Type B pancreatic cell (in vitro differentiated cells): Measurements from ENCODE around the gene OTOP2. TPM values are rescaled to one million over a fixed set of nuclear protein-coding genes. Genes with fewer than 3 reads are reported as not detected.
"Not testable (repeated sequence)": the region's sequence is repeated elsewhere in the genome, so short reads cannot be mapped to it uniquely, and the experiment has no call there.

Source experiments
- DNase-seq: peaks from one replicate; pipeline ENCODE4 v3.0.0; 2021; ENCODE audit warnings: mixed read lengths; ENCODE audit not compliant: unreplicated experiment; ENCODE audit errors: extremely low spot score
- H3K27ac Mint-ChIP-seq: 2 replicates; pipeline ENCODE4 v1.8.0; 2021; ENCODE audit warnings: mild to moderate bottlenecking, mixed read lengths
- H3K27me3 Mint-ChIP-seq: 2 replicates; pipeline ENCODE4 v1.8.0; 2021; ENCODE audit warnings: mixed read lengths
- H3K36me3 Mint-ChIP-seq: 2 replicates; pipeline ENCODE4 v1.8.0; 2021; ENCODE audit warnings: mixed read lengths
- H3K4me1 Mint-ChIP-seq: one replicate; pipeline ENCODE4 v1.8.0; 2021; ENCODE audit warnings: mixed read lengths; ENCODE audit not compliant: unreplicated experiment
- H3K4me3 Mint-ChIP-seq: 2 replicates; pipeline ENCODE4 v1.8.0; 2021; ENCODE audit warnings: mild to moderate bottlenecking, mixed read lengths
- H3K9me3 Mint-ChIP-seq: 2 replicates; pipeline ENCODE4 v1.8.0; 2021; ENCODE audit warnings: mixed read lengths
- CTCF ChIP-seq: fragments of 200-600 bp; sonication (generic); conservative IDR thresholded peaks from 2 replicates; pipeline ENCODE4 v1.5.0; 2021; ENCODE audit warnings: antibody characterized with exemption, mild to moderate bottlenecking
- total RNA-seq: library from RNA; stranded (reverse); gene quantifications from 2 replicates; pipeline ENCODE4 v1.2.1, GENCODE V29; 2021; ENCODE audit warnings: low replicate concordance

Gene OTOP2
- total RNA-seq, 1 donor from 2014 or later: not detected

GRCh38 chr17:74903671-74904070, 20.4 kb upstream of the OTOP2 start:
- Mint-ChIP-seq H3K27ac (no peak overlapping the region), H3K36me3 (no peaks in the 10 kb centered on the region), H3K4me1 (no peaks in the 10 kb centered on the region), H3K4me3 (no peak overlapping the region), H3K27me3 (peaks cover 43% of the 10 kb centered on the region), H3K9me3 (no peaks in the 10 kb centered on the region)
- no peak for TF ChIP-seq CTCF
- no peak for DNase-seq

GRCh38 chr17:74904687-74905409, 19.2 kb upstream of the OTOP2 start:
- H3K27ac Mint-ChIP-seq: no peak overlapping the region
- H3K36me3 Mint-ChIP-seq: no peaks in the 10 kb centered on the region
- no peak for DNase-seq
- no peak for TF ChIP-seq CTCF
- peaks cover 47% of the 10 kb centered on the region for H3K27me3 Mint-ChIP-seq
- H3K4me1 Mint-ChIP-seq: no peaks in the 10 kb centered on the region
- no peak overlapping the region for H3K4me3 Mint-ChIP-seq
- H3K9me3 Mint-ChIP-seq: no peaks in the 10 kb centered on the region

GRCh38 chr17:74906214-74906793, 17.8 kb upstream of the OTOP2 start:
- peaks cover 49% of the 10 kb centered on the region for H3K27me3 Mint-ChIP-seq
- H3K36me3 Mint-ChIP-seq, H3K9me3 Mint-ChIP-seq, H3K27ac Mint-ChIP-seq, DNase-seq, H3K4me3 Mint-ChIP-seq, H3K4me1 Mint-ChIP-seq: not testable (repeated sequence)

- no peaks in the 10 kb centered on the region for H3K36me3 Mint-ChIP-seq
- H3K9me3 Mint-ChIP-seq: no peaks in the 10 kb centered on the region
- H3K27ac Mint-ChIP-seq: no peak overlapping the region
- no peak overlapping the region for H3K4me3 Mint-ChIP-seq
- TF ChIP-seq CTCF: no peak
- H3K4me1 Mint-ChIP-seq: no peaks in the 10 kb centered on the region
- peaks cover 43% of the 10 kb centered on the region for H3K27me3 Mint-ChIP-seq
- DNase-seq: no peak
Measured at GRCh38 chr17:74907012-74907411, 17.1 kb upstream of the OTOP2 start.

GRCh38 chr17:74909097-74909496, 15.0 kb upstream of the OTOP2 start:
- not testable (repeated sequence) for H3K36me3 Mint-ChIP-seq, DNase-seq, H3K9me3 Mint-ChIP-seq, H3K4me3 Mint-ChIP-seq, H3K4me1 Mint-ChIP-seq
- Mint-ChIP-seq H3K27ac (peak overlapping the region; percentile 32), H3K27me3 (peaks cover 42% of the 10 kb centered on the region)

- not testable (repeated sequence) for H3K27ac Mint-ChIP-seq, DNase-seq, H3K4me1 Mint-ChIP-seq, H3K4me3 Mint-ChIP-seq, H3K36me3 Mint-ChIP-seq, H3K9me3 Mint-ChIP-seq
- H3K27me3 Mint-ChIP-seq: peaks cover 37% of the 10 kb centered on the region
Measured at GRCh38 chr17:74911423-74911822, 12.7 kb upstream of the OTOP2 start.

GRCh38 chr17:74916136-74916850, 7.8 kb upstream of the OTOP2 start:
- Mint-ChIP-seq H3K4me3 (no peak overlapping the region), H3K36me3 (no peaks in the 10 kb centered on the region), H3K27me3 (peaks cover 19% of the 10 kb centered on the region), H3K27ac (no peak overlapping the region), H3K9me3 (no peaks in the 10 kb centered on the region), H3K4me1 (no peaks in the 10 kb centered on the region)
- no peak for DNase-seq
- TF ChIP-seq CTCF: no peak
